ENCODE measurements around the gene FGF14. TPM values are rescaled to one million over a fixed set of nuclear protein-coding genes. Genes with fewer than 3 reads are reported as not detected.
"Not testable (repeated sequence)": the region's sequence is repeated elsewhere in the genome, so short reads cannot be mapped to it uniquely, and the experiment has no call there.

FGF14 gene
- total RNA-seq, 1 donor from 2014 or later: not detected

DNA sequence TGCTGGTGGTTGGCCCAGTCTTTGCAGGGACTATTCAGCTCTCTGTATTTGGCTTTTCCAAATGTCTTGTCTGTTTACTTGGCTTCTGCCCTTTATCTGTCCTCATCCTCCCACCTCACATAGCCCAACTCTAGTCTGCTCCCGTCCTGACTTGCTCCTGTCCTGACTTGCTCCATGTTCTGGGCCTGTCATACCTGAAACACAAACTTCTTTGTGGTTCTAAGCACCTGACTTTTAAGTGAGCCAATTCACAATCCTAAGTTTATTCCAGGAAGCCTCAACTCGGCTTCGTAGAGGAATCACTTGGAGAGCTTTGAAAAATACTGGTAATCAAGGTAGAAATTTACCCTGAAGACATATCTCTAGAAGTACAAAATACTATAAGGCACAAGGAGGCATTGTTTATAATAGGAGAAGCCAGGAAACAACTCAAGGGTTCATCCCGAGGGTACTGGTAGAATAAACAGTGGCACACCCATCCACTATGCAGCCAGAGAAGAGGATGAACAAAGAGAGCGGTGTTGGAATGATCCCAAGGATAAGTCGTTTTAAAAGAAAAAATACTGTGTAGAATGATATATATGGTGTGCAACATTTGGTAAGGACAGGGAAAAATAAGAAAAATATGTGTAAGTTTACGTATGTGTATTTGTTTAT lies 284.5 kb downstream of the FGF14 start:
- TF ChIP-seq, protein P1, sequence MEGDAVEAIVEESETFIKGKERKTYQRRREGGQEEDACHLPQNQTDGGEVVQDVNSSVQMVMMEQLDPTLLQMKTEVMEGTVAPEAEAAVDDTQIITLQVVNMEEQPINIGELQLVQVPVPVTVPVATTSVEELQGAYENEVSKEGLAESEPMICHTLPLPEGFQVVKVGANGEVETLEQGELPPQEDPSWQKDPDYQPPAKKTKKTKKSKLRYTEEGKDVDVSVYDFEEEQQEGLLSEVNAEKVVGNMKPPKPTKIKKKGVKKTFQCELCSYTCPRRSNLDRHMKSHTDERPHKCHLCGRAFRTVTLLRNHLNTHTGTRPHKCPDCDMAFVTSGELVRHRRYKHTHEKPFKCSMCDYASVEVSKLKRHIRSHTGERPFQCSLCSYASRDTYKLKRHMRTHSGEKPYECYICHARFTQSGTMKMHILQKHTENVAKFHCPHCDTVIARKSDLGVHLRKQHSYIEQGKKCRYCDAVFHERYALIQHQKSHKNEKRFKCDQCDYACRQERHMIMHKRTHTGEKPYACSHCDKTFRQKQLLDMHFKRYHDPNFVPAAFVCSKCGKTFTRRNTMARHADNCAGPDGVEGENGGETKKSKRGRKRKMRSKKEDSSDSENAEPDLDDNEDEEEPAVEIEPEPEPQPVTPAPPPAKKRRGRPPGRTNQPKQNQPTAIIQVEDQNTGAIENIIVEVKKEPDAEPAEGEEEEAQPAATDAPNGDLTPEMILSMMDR (IDR thresholded peaks at IDR 0.05): no peak
- Histone ChIP-seq H3K4me3 (no peak overlapping the region), H3K27me3 (no peaks in the 10 kb centered on the region), H3K4me1 (no peaks in the 10 kb centered on the region), H3K27ac (no peak overlapping the region), H3K36me3 (no peaks in the 10 kb centered on the region), H3K9me3 (no peaks in the 10 kb centered on the region)
- DNase-seq (ENCODE audit: low spot score in 2 of 2): no peak
- intact Hi-C loops (cut with DNase I): no loop called here

DNA sequence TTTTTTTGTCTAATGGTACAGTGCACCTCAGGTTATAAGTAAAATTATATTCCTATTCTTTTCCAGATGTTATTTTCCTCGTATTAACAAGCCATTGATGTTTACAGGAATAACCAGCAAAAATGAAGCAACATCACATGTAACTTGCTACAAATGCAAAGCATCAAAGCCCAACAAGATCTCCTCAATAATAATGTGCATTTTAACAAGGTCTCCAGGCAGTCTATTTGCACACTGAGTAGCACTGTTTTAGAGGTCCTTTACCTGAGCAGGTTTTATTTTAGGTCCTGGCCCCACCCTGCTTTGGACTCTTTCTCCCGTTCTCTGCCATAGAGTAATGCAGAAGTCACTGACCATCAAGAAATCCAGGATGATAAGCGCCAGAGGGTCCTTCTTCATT lies 298.4 kb downstream of the FGF14 start:
- H3K4me3 ChIP-seq: no peak overlapping the region
- H3K36me3 ChIP-seq: no peaks in the 10 kb centered on the region
- no peaks in the 10 kb centered on the region for H3K9me3 ChIP-seq
- no peak for DNase-seq (ENCODE audit: low spot score in 2 of 2)
- H3K27me3 ChIP-seq: no peaks in the 10 kb centered on the region
- TF ChIP-seq, protein P1 (IDR thresholded peaks at IDR 0.05): no peak
- no peaks in the 10 kb centered on the region for H3K4me1 ChIP-seq
- intact Hi-C loops (cut with DNase I): no loop called here
- no peak overlapping the region for H3K27ac ChIP-seq

DNA sequence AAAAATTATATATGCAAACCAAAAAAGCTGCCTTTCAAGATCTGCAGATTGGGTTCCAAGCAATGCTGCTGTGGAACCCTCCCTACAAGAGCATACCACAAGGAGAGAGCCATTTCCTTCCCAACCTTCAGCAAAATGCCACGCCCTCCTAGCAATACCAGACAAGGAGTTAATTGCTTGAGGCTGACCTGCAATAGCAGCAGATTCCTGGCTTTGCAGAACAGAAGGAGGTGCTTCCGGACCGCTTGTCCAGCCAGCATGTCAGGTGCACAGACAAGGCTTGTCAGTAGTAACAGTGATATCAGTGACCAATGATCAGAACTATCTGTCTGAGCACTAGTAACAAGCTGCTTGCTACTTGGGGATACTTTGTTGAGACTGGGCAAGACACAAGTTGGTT lies 301.6 kb downstream of the FGF14 start:
- H3K4me1 ChIP-seq: no peaks in the 10 kb centered on the region
- no peaks in the 10 kb centered on the region for H3K9me3 ChIP-seq
- DNase-seq (ENCODE audit: low spot score in 2 of 2): no peak
- intact Hi-C loops (cut with DNase I): no loop called here
- no peak overlapping the region for H3K27ac ChIP-seq
- no peaks in the 10 kb centered on the region for H3K36me3 ChIP-seq
- H3K27me3 ChIP-seq: no peaks in the 10 kb centered on the region
- H3K4me3 ChIP-seq: no peak overlapping the region
- TF ChIP-seq, protein P1 (IDR thresholded peaks at IDR 0.05): no peak

GRCh38 chr13:102097708-102098107 lies 304.1 kb downstream of the FGF14 start:
- H3K4me1 ChIP-seq: no peaks in the 10 kb centered on the region
- no peaks in the 10 kb centered on the region for H3K27me3 ChIP-seq
- intact Hi-C loops (cut with DNase I): no loop called here
- TF ChIP-seq, protein P1 (IDR thresholded peaks at IDR 0.05): no peak
- H3K36me3 ChIP-seq: no peaks in the 10 kb centered on the region
- H3K4me3 ChIP-seq: no peak overlapping the region
- H3K27ac ChIP-seq: no peak overlapping the region
- no peak for DNase-seq (ENCODE audit: low spot score in 2 of 2)
- no peaks in the 10 kb centered on the region for H3K9me3 ChIP-seq

GRCh38 chr13:102093288-102093687 lies 308.6 kb downstream of the FGF14 start:
- H3K27ac ChIP-seq; H3K36me3 ChIP-seq; DNase-seq (ENCODE audit: low spot score in 2 of 2); H3K9me3 ChIP-seq; H3K4me3 ChIP-seq; H3K4me1 ChIP-seq; intact Hi-C loops (cut with DNase I); H3K27me3 ChIP-seq: not testable (repeated sequence)

DNA sequence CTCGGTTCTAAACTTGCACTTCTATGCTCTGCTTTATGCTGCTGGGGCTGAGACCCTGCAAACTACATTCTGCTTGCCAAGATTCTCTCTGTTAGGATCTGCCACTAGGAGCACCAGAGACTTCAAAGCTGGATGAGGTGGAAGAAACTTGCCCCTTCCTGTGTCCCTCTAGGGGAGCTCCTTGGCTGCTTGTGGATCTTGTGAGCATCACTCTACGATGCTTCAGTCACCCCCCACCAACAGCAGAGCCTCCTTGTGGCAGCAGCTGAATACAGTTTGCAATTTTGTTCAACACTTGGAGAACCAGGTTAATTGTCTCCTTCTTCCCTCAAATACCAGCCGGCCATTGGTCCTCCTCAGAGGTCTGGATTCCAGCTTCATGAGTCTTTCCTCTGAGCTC lies 310.6 kb downstream of the FGF14 start:
- no peak overlapping the region for H3K4me3 ChIP-seq
- H3K9me3 ChIP-seq: no peaks in the 10 kb centered on the region
- intact Hi-C loops (cut with DNase I): no loop called here

More for the DNA sequence above, 310.6 kb downstream of the FGF14 start:
- TF ChIP-seq, protein P1 (IDR thresholded peaks at IDR 0.05): no peak
- H3K4me1 ChIP-seq: no peaks in the 10 kb centered on the region
- no peaks in the 10 kb centered on the region for H3K36me3 ChIP-seq
- no peak for DNase-seq (ENCODE audit: low spot score in 2 of 2)
- no peaks in the 10 kb centered on the region for H3K27me3 ChIP-seq
- H3K27ac ChIP-seq: no peak overlapping the region

All from ascending aorta (tissue), 2 donors.